ENCODE results near the gene EPHB2.

Gene EPHB2

DNA sequence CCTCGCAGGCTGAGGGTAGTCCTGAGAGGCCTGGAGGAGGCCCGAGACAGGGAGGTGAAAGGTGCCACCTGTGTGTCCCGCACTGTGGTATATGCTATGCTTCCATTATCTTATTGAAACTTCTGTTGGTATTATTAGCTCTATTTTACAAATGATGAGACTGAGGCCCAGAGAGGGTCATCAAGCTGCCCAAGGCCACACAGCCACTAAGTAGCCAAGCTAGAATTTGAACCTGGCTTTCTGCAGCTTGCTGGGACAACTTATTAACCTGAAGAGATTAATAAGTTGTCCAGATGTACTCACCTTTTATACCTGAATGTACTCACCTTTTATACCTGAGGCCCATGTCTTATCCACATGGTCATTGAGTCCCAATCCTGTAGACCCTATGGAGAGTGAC, 83.0 kb downstream of the EPHB2 start (continued):
- TF ChIP-seq, protein P1, sequence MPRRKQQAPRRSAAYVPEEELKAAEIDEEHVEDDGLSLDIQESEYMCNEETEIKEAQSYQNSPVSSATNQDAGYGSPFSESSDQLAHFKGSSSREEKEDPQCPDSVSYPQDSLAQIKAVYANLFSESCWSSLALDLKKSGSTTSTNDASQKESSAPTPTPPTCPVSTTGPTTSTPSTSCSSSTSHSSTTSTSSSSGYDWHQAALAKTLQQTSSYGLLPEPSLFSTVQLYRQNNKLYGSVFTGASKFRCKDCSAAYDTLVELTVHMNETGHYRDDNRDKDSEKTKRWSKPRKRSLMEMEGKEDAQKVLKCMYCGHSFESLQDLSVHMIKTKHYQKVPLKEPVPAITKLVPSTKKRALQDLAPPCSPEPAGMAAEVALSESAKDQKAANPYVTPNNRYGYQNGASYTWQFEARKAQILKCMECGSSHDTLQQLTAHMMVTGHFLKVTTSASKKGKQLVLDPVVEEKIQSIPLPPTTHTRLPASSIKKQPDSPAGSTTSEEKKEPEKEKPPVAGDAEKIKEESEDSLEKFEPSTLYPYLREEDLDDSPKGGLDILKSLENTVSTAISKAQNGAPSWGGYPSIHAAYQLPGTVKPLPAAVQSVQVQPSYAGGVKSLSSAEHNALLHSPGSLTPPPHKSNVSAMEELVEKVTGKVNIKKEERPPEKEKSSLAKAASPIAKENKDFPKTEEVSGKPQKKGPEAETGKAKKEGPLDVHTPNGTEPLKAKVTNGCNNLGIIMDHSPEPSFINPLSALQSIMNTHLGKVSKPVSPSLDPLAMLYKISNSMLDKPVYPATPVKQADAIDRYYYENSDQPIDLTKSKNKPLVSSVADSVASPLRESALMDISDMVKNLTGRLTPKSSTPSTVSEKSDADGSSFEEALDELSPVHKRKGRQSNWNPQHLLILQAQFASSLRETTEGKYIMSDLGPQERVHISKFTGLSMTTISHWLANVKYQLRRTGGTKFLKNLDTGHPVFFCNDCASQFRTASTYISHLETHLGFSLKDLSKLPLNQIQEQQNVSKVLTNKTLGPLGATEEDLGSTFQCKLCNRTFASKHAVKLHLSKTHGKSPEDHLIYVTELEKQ (tag by site-specific recombination; IDR thresholded peaks at IDR 0.05; ENCODE audit: borderline replicate concordance), result no peak
- TF ChIP-seq, protein P2, sequence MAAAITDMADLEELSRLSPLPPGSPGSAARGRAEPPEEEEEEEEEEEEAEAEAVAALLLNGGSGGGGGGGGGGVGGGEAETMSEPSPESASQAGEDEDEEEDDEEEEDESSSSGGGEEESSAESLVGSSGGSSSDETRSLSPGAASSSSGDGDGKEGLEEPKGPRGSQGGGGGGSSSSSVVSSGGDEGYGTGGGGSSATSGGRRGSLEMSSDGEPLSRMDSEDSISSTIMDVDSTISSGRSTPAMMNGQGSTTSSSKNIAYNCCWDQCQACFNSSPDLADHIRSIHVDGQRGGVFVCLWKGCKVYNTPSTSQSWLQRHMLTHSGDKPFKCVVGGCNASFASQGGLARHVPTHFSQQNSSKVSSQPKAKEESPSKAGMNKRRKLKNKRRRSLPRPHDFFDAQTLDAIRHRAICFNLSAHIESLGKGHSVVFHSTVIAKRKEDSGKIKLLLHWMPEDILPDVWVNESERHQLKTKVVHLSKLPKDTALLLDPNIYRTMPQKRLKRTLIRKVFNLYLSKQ (tag by site-specific recombination; IDR thresholded peaks at IDR 0.05; ENCODE audit: borderline replicate concordance), result no peak
- TF ChIP-seq ZNF16 (tag by site-specific recombination; IDR thresholded peaks at IDR 0.05; ENCODE audit: low read depth), result no peak

DNA sequence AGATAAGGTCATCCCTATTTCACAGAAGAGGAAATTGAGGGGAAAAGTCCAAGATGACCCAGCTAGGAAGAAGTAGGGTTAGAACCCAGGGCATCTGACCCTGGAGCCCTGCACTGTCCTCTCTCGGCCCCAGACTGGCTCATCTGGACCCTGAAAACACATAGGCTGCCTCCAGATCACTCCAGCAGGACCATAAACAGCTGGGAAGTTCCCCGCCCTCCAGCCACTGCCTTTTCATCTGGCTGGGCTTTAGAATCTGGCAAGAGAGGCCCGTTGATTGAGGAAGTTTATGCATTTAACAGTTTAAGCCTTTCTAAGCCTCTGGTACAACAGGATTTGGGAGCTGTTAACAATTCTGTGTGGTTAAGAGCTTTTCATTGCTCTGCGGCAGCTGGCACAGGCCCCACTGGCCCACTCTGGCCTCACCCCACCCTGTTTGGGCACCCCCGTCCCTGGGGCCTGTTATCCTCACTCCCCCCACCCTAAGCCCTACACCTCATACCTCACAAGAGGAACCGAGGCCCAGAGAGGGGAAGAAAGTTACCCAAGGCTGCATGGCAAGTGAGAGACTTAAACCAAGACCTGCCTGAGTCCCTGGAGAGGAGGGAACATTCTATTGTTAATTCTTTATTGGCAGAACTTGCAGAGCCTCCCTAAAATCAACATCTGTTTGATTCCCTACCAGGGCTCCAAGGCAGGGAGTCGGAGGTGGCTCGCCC, 84.2 kb downstream of the EPHB2 start:
- CTCF ChIA-PET, result interaction anchor here (1.1 kb wide), 1 partner anchor 67 kb away, joined by 3 read pairs; no protein-coding TSS in a partner anchor
- Histone ChIP-seq H3K4me1 (ENCODE audit: control insufficient read depth, insufficient read depth, low read length) (no peaks in the 10 kb centered on the region), H3K36me3 (ENCODE audit: control insufficient read depth in 2 of 2, insufficient read depth in 1 of 2, low read length in 2 of 2) (no peaks in the 10 kb centered on the region), H3K9me3 (ENCODE audit: control insufficient read depth, insufficient read depth, low read depth, low read length) (no peaks in the 10 kb centered on the region), H3K4me3 (ENCODE audit: low read depth, low read length) (no peak overlapping the region), H3K27ac (ENCODE audit: extremely low read depth, low read depth, low read length) (no peak overlapping the region)
- POLR2A ChIA-PET, result no interaction called here
- TF ChIP-seq ELK4 (IDR thresholded peaks at IDR 0.05; ENCODE audit: borderline replicate concordance, low read depth, low read length) (no peak), ZNF449 (tag by site-specific recombination; IDR thresholded peaks at IDR 0.05) (peak; percentile 77), ZNF518A (tag by site-specific recombination; conservative IDR thresholded peaks at IDR 0.05; ENCODE audit: low read depth) (no peak), ZNF324 (tag by site-specific recombination; IDR thresholded peaks at IDR 0.05) (no peak), ZNF148 (tag by site-specific recombination; IDR thresholded peaks at IDR 0.05; ENCODE audit: borderline replicate concordance) (no peak), ZNF404 (tag by site-specific recombination; IDR thresholded peaks at IDR 0.05) (no peak), ZNF707 (tag by site-specific recombination; IDR thresholded peaks at IDR 0.05) (no peak)
- TF ChIP-seq, protein P3, sequence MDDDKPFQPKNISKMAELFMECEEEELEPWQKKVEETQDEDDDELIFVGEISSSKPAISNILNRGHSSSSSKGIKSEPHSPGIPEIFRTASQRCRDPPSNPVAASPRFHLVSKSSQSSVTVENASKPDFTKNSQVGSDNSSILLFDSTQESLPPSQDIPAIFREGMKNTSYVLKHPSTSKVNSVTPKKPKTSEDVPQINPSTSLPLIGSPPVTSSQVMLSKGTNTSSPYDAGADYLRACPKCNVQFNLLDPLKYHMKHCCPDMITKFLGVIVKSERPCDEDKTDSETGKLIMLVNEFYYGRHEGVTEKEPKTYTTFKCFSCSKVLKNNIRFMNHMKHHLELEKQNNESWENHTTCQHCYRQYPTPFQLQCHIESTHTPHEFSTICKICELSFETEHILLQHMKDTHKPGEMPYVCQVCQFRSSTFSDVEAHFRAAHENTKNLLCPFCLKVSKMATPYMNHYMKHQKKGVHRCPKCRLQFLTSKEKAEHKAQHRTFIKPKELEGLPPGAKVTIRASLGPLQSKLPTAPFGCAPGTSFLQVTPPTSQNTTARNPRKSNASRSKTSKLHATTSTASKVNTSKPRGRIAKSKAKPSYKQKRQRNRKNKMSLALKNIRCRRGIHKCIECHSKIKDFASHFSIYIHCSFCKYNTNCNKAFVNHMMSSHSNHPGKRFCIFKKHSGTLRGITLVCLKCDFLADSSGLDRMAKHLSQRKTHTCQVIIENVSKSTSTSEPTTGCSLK (tag by site-specific recombination; IDR thresholded peaks at IDR 0.05), result no peak

All from HEK293 (cell line).